Measurements from ENCODE around the gene BCDIN3D. TPM values are rescaled to one million over a fixed set of nuclear protein-coding genes. Genes with fewer than 3 reads are reported as not detected.

BCDIN3D gene
- total and polyA plus RNA-seq, 2 experiments from 2014 or later = 3.7 to 4.2 TPM

GRCh38 chr12:49871263-49871561 lies 28.3 kb upstream of the BCDIN3D start:
- DNase-seq = no peak
- Histone ChIP-seq H3K4me2 (ENCODE audit: unreplicated experiment) (no peak overlapping the region), H3K4me1 (ENCODE audit: insufficient read depth) (peaks cover 7% of the 10 kb centered on the region; the same call in 1 of the 2 replicates), H3K27ac (no peak overlapping the region), H3K9me3 (ENCODE audit: low read depth) (no peaks in the 10 kb centered on the region), H2AFZ (no peak overlapping the region), H3K36me3 (ENCODE audit: low read depth) (no peaks in the 10 kb centered on the region), H3K9ac (no peak overlapping the region), H3K79me2 (ENCODE audit: insufficient read depth) (no peaks in the 10 kb centered on the region), H3K27me3 (replicated peaks; ENCODE audit: insufficient read depth) (no peaks in the 10 kb centered on the region), H3K4me3 (no peak overlapping the region), H3K9me2 (ENCODE audit: insufficient read depth) (no peaks in the 10 kb centered on the region), H3F3A (ENCODE audit: insufficient read depth) (no peaks in the 10 kb centered on the region; the same call in none of the 2 replicates), H4K20me1 (ENCODE audit: insufficient read depth) (no peaks in the 10 kb centered on the region)
- TF ChIP-seq EZH2 (IDR thresholded peaks at IDR 0.05; ENCODE audit: insufficient read depth, poor library complexity, severe bottlenecking) = no peak
- no peak for TF ChIP-seq EZH2phosphoT487 (IDR thresholded peaks at IDR 0.05; ENCODE audit: insufficient read depth, low read depth)
- 92 to 97% methylated on average over 4 of the region's 4 CpGs for WGBS, 2 experiments (ENCODE audit: low coverage in 1 of 2, low lambda C conversion rate in 2 of 2, missing lambda C conversion rate in 2 of 2)
- in situ Hi-C loops (cut with MboI) = loop anchor here (25.0 kb wide), 1 partner anchor 191 kb away; the partner anchor contains the start of gene ASIC1

- DNase-seq = no peak
- no peak overlapping the region for H3K4me3 ChIP-seq
- H3K27me3 ChIP-seq (replicated peaks; ENCODE audit: insufficient read depth) = no peaks in the 10 kb centered on the region
- no peak overlapping the region for H3K4me2 ChIP-seq (ENCODE audit: unreplicated experiment)
- 92 to 95% methylated on average over 11 of the region's 11 CpGs for WGBS, 2 experiments (ENCODE audit: low coverage in 1 of 2, low lambda C conversion rate in 2 of 2, missing lambda C conversion rate in 2 of 2)
- no peaks in the 10 kb centered on the region for H4K20me1 ChIP-seq (ENCODE audit: insufficient read depth)
- no peaks in the 10 kb centered on the region for H3K79me2 ChIP-seq (ENCODE audit: insufficient read depth)
- no peak overlapping the region for H2AFZ ChIP-seq
- in situ Hi-C loops (cut with MboI) = loop anchor here (25.0 kb wide), 1 partner anchor 192 kb away; the partner anchor contains the start of gene ASIC1
- no peak overlapping the region for H3K27ac ChIP-seq
- TF ChIP-seq EZH2phosphoT487 (IDR thresholded peaks at IDR 0.05; ENCODE audit: insufficient read depth, low read depth) (no peak), EZH2 (IDR thresholded peaks at IDR 0.05; ENCODE audit: insufficient read depth, poor library complexity, severe bottlenecking) (no peak)
- H3K4me1 ChIP-seq (ENCODE audit: insufficient read depth) = peaks cover 7% of the 10 kb centered on the region; the same call in 1 of the 2 replicates
- H3K9me3 ChIP-seq (ENCODE audit: low read depth) = no peaks in the 10 kb centered on the region
- no peak overlapping the region for H3K9ac ChIP-seq
- H3K9me2 ChIP-seq (ENCODE audit: insufficient read depth) = no peaks in the 10 kb centered on the region
- no peaks in the 10 kb centered on the region; the same call in none of the 2 replicates for H3F3A ChIP-seq (ENCODE audit: insufficient read depth)
- no peaks in the 10 kb centered on the region for H3K36me3 ChIP-seq (ENCODE audit: low read depth)
Measured at GRCh38 chr12:49870501-49871262, 27.8 kb upstream of the BCDIN3D start.

GRCh38 chr12:49869816-49870500 lies 27.1 kb upstream of the BCDIN3D start:
- no peaks in the 10 kb centered on the region for H3K79me2 ChIP-seq (ENCODE audit: insufficient read depth)
- no peaks in the 10 kb centered on the region for H3K9me2 ChIP-seq (ENCODE audit: insufficient read depth)
- 0 out of 2 replicates have a peak, but pooled peaks cover 3% of the 10 kb centered on the region for H3K27me3 ChIP-seq (replicated peaks; ENCODE audit: insufficient read depth)
- H2AFZ ChIP-seq = no peak overlapping the region
- H4K20me1 ChIP-seq (ENCODE audit: insufficient read depth) = no peaks in the 10 kb centered on the region
- H3K9ac ChIP-seq = no peak overlapping the region
- no peaks in the 10 kb centered on the region for H3K9me3 ChIP-seq (ENCODE audit: low read depth)
- no peak overlapping the region for H3K27ac ChIP-seq
- H3K36me3 ChIP-seq (ENCODE audit: low read depth) = no peaks in the 10 kb centered on the region
- no peak overlapping the region for H3K4me2 ChIP-seq (ENCODE audit: unreplicated experiment)
- no peaks in the 10 kb centered on the region; the same call in none of the 2 replicates for H3F3A ChIP-seq (ENCODE audit: insufficient read depth)
- TF ChIP-seq EZH2phosphoT487 (IDR thresholded peaks at IDR 0.05; ENCODE audit: insufficient read depth, low read depth) = no peak
- TF ChIP-seq EZH2 (IDR thresholded peaks at IDR 0.05; ENCODE audit: insufficient read depth, poor library complexity, severe bottlenecking) = no peak
- no peak for DNase-seq
- no peak overlapping the region for H3K4me3 ChIP-seq
- H3K4me1 ChIP-seq (ENCODE audit: insufficient read depth) = peaks cover 7% of the 10 kb centered on the region; the same call in 1 of the 2 replicates
- in situ Hi-C loops (cut with MboI) = loop anchor here (25.0 kb wide), 1 partner anchor 192 kb away; the partner anchor contains the start of gene ASIC1
- WGBS, 2 experiments (ENCODE audit: low coverage in 1 of 2, low lambda C conversion rate in 2 of 2, missing lambda C conversion rate in 2 of 2) = 95 to 97% methylated on average over 14 of the region's 14 CpGs

GRCh38 chr12:49868952-49869815 lies 26.3 kb upstream of the BCDIN3D start:
- Histone ChIP-seq H3K36me3 (ENCODE audit: low read depth) (no peaks in the 10 kb centered on the region), H3F3A (ENCODE audit: insufficient read depth) (no peaks in the 10 kb centered on the region; the same call in none of the 2 replicates), H3K79me2 (ENCODE audit: insufficient read depth) (no peaks in the 10 kb centered on the region), H3K27me3 (replicated peaks; ENCODE audit: insufficient read depth) (0 out of 2 replicates have a peak, but pooled peaks cover 5% of the 10 kb centered on the region), H2AFZ (no peak overlapping the region), H3K4me1 (ENCODE audit: insufficient read depth) (peaks cover 7% of the 10 kb centered on the region; the same call in 1 of the 2 replicates), H3K27ac (no peak overlapping the region), H3K9me2 (ENCODE audit: insufficient read depth) (no peaks in the 10 kb centered on the region), H3K9ac (no peak overlapping the region), H3K4me3 (no peak overlapping the region), H3K9me3 (ENCODE audit: low read depth) (no peaks in the 10 kb centered on the region), H4K20me1 (ENCODE audit: insufficient read depth) (no peaks in the 10 kb centered on the region), H3K4me2 (ENCODE audit: unreplicated experiment) (no peak overlapping the region)
- in situ Hi-C loops (cut with MboI) = loop anchor here (25.0 kb wide), 1 partner anchor 193 kb away; the partner anchor contains the start of gene ASIC1
- TF ChIP-seq EZH2 (IDR thresholded peaks at IDR 0.05; ENCODE audit: insufficient read depth, poor library complexity, severe bottlenecking) = no peak
- TF ChIP-seq EZH2phosphoT487 (IDR thresholded peaks at IDR 0.05; ENCODE audit: insufficient read depth, low read depth) = no peak
- 59 to 62% methylated on average over 15 to 16 of the region's 16 CpGs for WGBS, 2 experiments (ENCODE audit: low coverage in 1 of 2, low lambda C conversion rate in 2 of 2, missing lambda C conversion rate in 2 of 2)
- DNase-seq = peak; percentile 69

Data from GM23248 (cell line).